IMR-90 (cell line): ENCODE results near the gene AMIGO3. TPM values are rescaled to one million over a fixed set of nuclear protein-coding genes. Genes with fewer than 3 reads are reported as not detected.

Experiments
- ATAC-seq: fragments of 200-7000 bp; cut with Tn5 transposase; 2 replicates; pipeline ENCODE4 v1.9.1; 2020; ENCODE audit warnings: low read depth, mild to moderate bottlenecking, moderate library complexity
- BruUV-seq: library from RNA; stranded (reverse); fragments of 400-500 nt; replicated peaks from 2 replicates; lab custom pipeline; 2021; lab: Mats Ljungman, UMichigan
- CTCF ChIA-PET: fragments of 300-600 bp; formaldehyde crosslinking; extraction: SDS; loops from one replicate; lab custom pipeline; 2021; ENCODE audit warnings: antibody characterized with exemption; lab: Yijun Ruan, JAX
- POLR2A ChIA-PET: fragments of 300-600 bp; sonication (Branson Sonifier 250); formaldehyde crosslinking; loops from one replicate; lab custom pipeline; 2022; ENCODE audit warnings: antibody characterized with exemption; ENCODE audit not compliant: unreplicated experiment; lab: Charles Lee
- DNase-seq: peaks from one replicate; pipeline ENCODE4 v3.0.0; 2013
- H2AFZ ChIP-seq: replicated peaks from 2 replicates; pipeline ENCODE3; 2013; ENCODE audit warnings: low read length, mild to moderate bottlenecking; ENCODE audit not compliant: poor library complexity
- H2AK5ac ChIP-seq: 2 replicates; pipeline ENCODE4 v1.6.1; 2013; ENCODE audit warnings: low read depth, low read length, inconsistent platforms
- H2AK9ac ChIP-seq: replicated peaks from 2 replicates; pipeline ENCODE3; 2013; ENCODE audit warnings: mild to moderate bottlenecking, low read depth, low read length, moderate library complexity; ENCODE audit not compliant: poor library complexity
- H2BK120ac ChIP-seq: 2 replicates; pipeline ENCODE4 v1.6.1; 2013; ENCODE audit warnings: low read depth, low read length, inconsistent platforms
- H2BK15ac ChIP-seq: 3 replicates; pipeline ENCODE4 v1.6.1; 2013; ENCODE audit warnings: low read depth, low read length, inconsistent platforms
- H2BK20ac ChIP-seq: 2 replicates; pipeline ENCODE4 v1.6.1; 2013; ENCODE audit warnings: low read depth, mild to moderate bottlenecking, inconsistent platforms, low read length, moderate library complexity
- H2BK5ac ChIP-seq: 2 replicates; pipeline ENCODE4 v1.6.1; 2013; ENCODE audit warnings: mild to moderate bottlenecking, low read depth, low read length, inconsistent platforms; ENCODE audit not compliant: poor library complexity, severe bottlenecking
- H3K14ac ChIP-seq: replicated peaks from 2 replicates; pipeline ENCODE4 v1.6.1; 2013; ENCODE audit warnings: low read depth, low read length, inconsistent platforms
- H3K18ac ChIP-seq: 2 replicates; pipeline ENCODE4 v1.6.1; 2013; ENCODE audit warnings: low read depth, low read length, control low read depth
- H3K23ac ChIP-seq: 2 replicates; pipeline ENCODE4 v1.6.1; 2013; ENCODE audit warnings: low read depth, low read length, inconsistent platforms
- H3K27ac ChIP-seq: 2 replicates; pipeline ENCODE4 v1.5.1; 2013; ENCODE audit warnings: mild to moderate bottlenecking, control low read depth, low read length; ENCODE audit not compliant: insufficient read depth
- H3K27me3 ChIP-seq: 2 replicates; pipeline ENCODE4 v1.6.1; 2013; ENCODE audit warnings: low read length; ENCODE audit not compliant: control insufficient read depth, insufficient read depth
- H3K36me3 ChIP-seq: 2 replicates; pipeline ENCODE4 v1.6.1; 2013; ENCODE audit warnings: low read length, mixed read lengths; ENCODE audit not compliant: control insufficient read depth, insufficient read depth
- H3K4ac ChIP-seq: 2 replicates; pipeline ENCODE4 v1.6.1; 2013; ENCODE audit warnings: low read depth, low read length, inconsistent platforms
- H3K4me1 ChIP-seq: 2 replicates; pipeline ENCODE4 v1.6.1; 2013; ENCODE audit warnings: low read length, mixed read lengths; ENCODE audit not compliant: control insufficient read depth, insufficient read depth
- H3K4me2 ChIP-seq: 2 replicates; pipeline ENCODE4 v1.6.1; 2013; ENCODE audit warnings: low read depth, mild to moderate bottlenecking, control low read depth, low read length, moderate library complexity
- H3K4me3 ChIP-seq: 2 replicates; pipeline ENCODE4 v1.5.1; 2013; ENCODE audit warnings: low read depth, mild to moderate bottlenecking, control low read depth, low read length, moderate library complexity; ENCODE audit not compliant: insufficient read depth
- H3K56ac ChIP-seq: 2 replicates; pipeline ENCODE4 v1.6.1; 2013; ENCODE audit warnings: low read length, inconsistent platforms; ENCODE audit not compliant: insufficient read depth; ENCODE audit errors: extremely low read depth
- H3K79me1 ChIP-seq, 2 experiments: 2 replicates each; pipeline ENCODE4 v1.6.1; 2013; ENCODE audit warnings: low read length in 2 of 2, inconsistent platforms in 1 of 2, low read depth in 1 of 2
- H3K9ac ChIP-seq: 2 replicates; pipeline ENCODE4 v1.6.1; 2013; ENCODE audit warnings: low read depth, low read length, control low read depth
- H3K9me1 ChIP-seq: 2 replicates; pipeline ENCODE4 v1.6.1; 2013; ENCODE audit warnings: low read length, inconsistent platforms; ENCODE audit not compliant: insufficient read depth
- H3K9me3 ChIP-seq: 2 replicates; pipeline ENCODE4 v1.6.1; 2013; ENCODE audit warnings: low read length; ENCODE audit not compliant: control insufficient read depth, insufficient read depth
- H4K20me1 ChIP-seq: 2 replicates; pipeline ENCODE4 v1.6.1; 2013; ENCODE audit warnings: low read length, inconsistent platforms; ENCODE audit not compliant: insufficient read depth
- H4K5ac ChIP-seq: 2 replicates; pipeline ENCODE4 v1.6.1; 2013; ENCODE audit warnings: mild to moderate bottlenecking, low read depth, low read length, control low read depth
- H4K8ac ChIP-seq, 2 experiments: 2 replicates each; pipeline ENCODE4 v1.6.1; 2013; ENCODE audit warnings: low read depth in 2 of 2, low read length in 2 of 2, control low read depth in 1 of 2, inconsistent platforms in 1 of 2
- H4K91ac ChIP-seq: 2 replicates; pipeline ENCODE4 v1.6.1; 2013; ENCODE audit warnings: low read depth, low read length, inconsistent platforms; ENCODE audit not compliant: insufficient read depth
- BHLHE40 ChIP-seq: fragments of 150-350 bp; IDR thresholded peaks from 2 replicates; pipeline ENCODE4 v1.6.1; 2016; ENCODE audit warnings: mild to moderate bottlenecking, low read depth, low read length
- CEBPB ChIP-seq: IDR thresholded peaks from 2 replicates; pipeline ENCODE4 v1.6.1; 2012; ENCODE audit warnings: low read depth, low read length, improper control_type of control experiment
- CHD1 ChIP-seq: IDR thresholded peaks from 2 replicates; pipeline ENCODE4 v1.6.1; 2012; ENCODE audit warnings: low read depth, low read length, improper control_type of control experiment
- FOS ChIP-seq: fragments of 150-350 bp; IDR thresholded peaks from 2 replicates; pipeline ENCODE4 v1.6.1; 2016; ENCODE audit warnings: low read depth, low read length
- MAFK ChIP-seq: IDR thresholded peaks from 2 replicates; pipeline ENCODE4 v1.6.1; 2012; ENCODE audit warnings: low read depth, low read length, improper control_type of control experiment
- MAZ ChIP-seq: IDR thresholded peaks from 2 replicates; pipeline ENCODE4 v1.6.1; 2012; ENCODE audit warnings: low read depth, mild to moderate bottlenecking, low read length, improper control_type of control experiment, moderate library complexity, borderline replicate concordance
- MXI1 ChIP-seq: IDR thresholded peaks from 2 replicates; pipeline ENCODE4 v1.6.1; 2012; ENCODE audit warnings: low read depth, mild to moderate bottlenecking, low read length, moderate library complexity, borderline replicate concordance
- NFE2L2 ChIP-seq: fragments of 150-350 bp; IDR thresholded peaks from 2 replicates; pipeline ENCODE4 v1.6.1; 2016; ENCODE audit warnings: low read depth, mild to moderate bottlenecking, low read length
- POLR2A ChIP-seq: IDR thresholded peaks from 2 replicates; pipeline ENCODE4 v1.6.1; 2012; ENCODE audit warnings: mild to moderate bottlenecking, low read depth, low read length
- RAD21 ChIP-seq: IDR thresholded peaks from 2 replicates; pipeline ENCODE4 v1.6.1; 2012; ENCODE audit warnings: low read length, improper control_type of control experiment
- RCOR1 ChIP-seq: IDR thresholded peaks from 2 replicates; pipeline ENCODE4 v1.6.1; 2012; ENCODE audit warnings: mild to moderate bottlenecking, low read length, improper control_type of control experiment; ENCODE audit not compliant: insufficient replicate concordance
- RFX5 ChIP-seq: IDR thresholded peaks from 2 replicates; pipeline ENCODE4 v1.8.0; 2012; ENCODE audit warnings: low read depth, mild to moderate bottlenecking, low read length, moderate library complexity
- SMC3 ChIP-seq: fragments of 150-350 bp; IDR thresholded peaks from 2 replicates; pipeline ENCODE4 v1.6.1; 2016; ENCODE audit warnings: low read depth, mild to moderate bottlenecking, antibody characterized with exemption, low read length, moderate library complexity
- WGBS, 2 experiments: methylation state at CpG; one replicate each; pipeline versions ENCODE4 v1.1.5 to v1.1.7; 2013; ENCODE audit warnings: missing lambda C conversion rate in 2 of 2; ENCODE audit not compliant: insufficient read length in 1 of 2; ENCODE audit errors: extremely low coverage in 2 of 2; 5-methylcytosine and 5-hydroxymethylcytosine counted together
- dilution Hi-C: fragments of 300-500 bp; cut with HindIII; formaldehyde crosslinking; loops from one replicate; pipeline ENCODE4 v1.14.3; 2018; ENCODE audit warnings: low sequenced_read_pairs; ENCODE audit not compliant: unreplicated experiment
- in situ Hi-C: fragments of 300-500 bp; cut with MboI; formaldehyde crosslinking; loops from 3 replicates; pipeline ENCODE4 v1.14.3; 2019; ENCODE audit warnings: low sequenced_read_pairs, inconsistent platforms, mixed read lengths
- intact Hi-C: fragments of 100-400 bp; cut with micrococcal nuclease; formaldehyde crosslinking; loops from 2 replicates; pipeline ENCODE4 v1.10.0; 2022
- polyA plus RNA-seq, 3 experiments: library from polyadenylated mRNA; depleted of rRNA; stranded (reverse); fragments of >200 nt; gene quantifications; 2 replicates each; pipeline ENCODE4 v1.2.3, GENCODE V29; 2012; ENCODE audit warnings: low replicate concordance in 1 of 3
- total RNA-seq: library from RNA; depleted of rRNA; stranded (reverse); fragments of >200 nt; gene quantifications from 2 replicates; pipeline ENCODE4 v1.2.3, GENCODE V29; 2012
- TF ChIP-seq, protein P1 (sequence below): fragments of 150-350 bp; IDR thresholded peaks from 2 replicates; pipeline ENCODE4 v1.6.1; 2016; ENCODE audit warnings: low read depth, mild to moderate bottlenecking, low read length, moderate library complexity, borderline replicate concordance
- TF ChIP-seq, protein P2 (sequence below): fragments of 150-350 bp; IDR thresholded peaks from 2 replicates; pipeline ENCODE4 v1.6.1; 2017; ENCODE audit warnings: mild to moderate bottlenecking, antibody characterized with exemption, low read length, low read depth
- TF ChIP-seq, protein P3 (sequence below): conservative IDR thresholded peaks from 2 replicates; pipeline ENCODE4 v1.5.1; 2012; ENCODE audit warnings: mild to moderate bottlenecking, low read depth, low read length, improper control_type of control experiment

Gene AMIGO3
- total and polyA plus RNA-seq, 2 of the 4 experiments (the other 2 are of a cell fraction): 1.5 TPM; not detected in 1

DNA sequence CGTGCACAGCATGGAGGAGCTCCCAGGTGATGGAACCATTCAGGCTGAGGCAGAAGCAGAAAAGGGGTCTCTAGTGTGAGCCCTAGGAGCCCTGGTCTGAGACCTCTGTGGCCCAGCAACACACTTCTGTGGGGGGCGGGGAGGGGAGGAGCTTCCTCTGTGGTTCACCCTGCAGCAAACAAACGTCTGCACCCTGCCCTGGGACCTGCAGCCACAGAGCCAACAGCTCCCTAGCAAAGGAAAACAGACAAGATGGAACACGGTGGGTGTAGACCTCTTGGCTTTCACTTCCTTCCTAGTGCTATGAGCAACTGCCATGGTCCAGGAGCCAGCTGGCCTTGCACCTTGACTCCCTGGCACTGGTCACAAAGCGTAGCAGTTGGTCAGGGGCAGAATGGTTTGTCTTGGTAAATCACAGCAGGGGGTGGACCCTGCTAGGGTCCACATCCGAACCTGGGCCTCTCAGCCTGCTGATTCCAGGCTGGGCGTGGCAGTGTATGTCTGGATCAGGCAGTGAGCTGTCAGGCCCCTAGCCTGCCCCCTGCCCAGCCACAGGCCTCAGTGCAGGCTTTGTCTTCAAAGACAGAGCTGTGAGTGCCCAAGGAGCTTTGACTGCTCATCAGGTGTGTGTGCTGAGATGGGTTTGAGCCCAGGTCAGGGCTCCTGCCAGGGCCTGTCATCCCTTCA, 6.7 kb downstream of the AMIGO3 start:
- CTCF ChIA-PET: no interaction called here
- BruUV-seq: no TSS peak

More for the DNA sequence above, 6.7 kb downstream of the AMIGO3 start:
- no peak; the same call in none of the 2 replicates for ATAC-seq
- Histone ChIP-seq H3K9ac (no peak overlapping the region), H3K23ac (no peak overlapping the region), H3K27me3 (no peaks in the 10 kb centered on the region), H4K8ac (no peak overlapping the region), H4K91ac (no peak overlapping the region), H3K14ac (no peak overlapping the region), H3K4me1 (no peaks in the 10 kb centered on the region), H4K20me1 (no peaks in the 10 kb centered on the region; the same call in 1 of the 2 replicates), H2AK9ac (peak overlapping the region; percentile 5), H3K79me1 (no peaks in the 10 kb centered on the region; a peak in 1 of 4 replicates), H3K9me1 (no peaks in the 10 kb centered on the region; the same call in 1 of the 2 replicates), H2BK20ac (no peak overlapping the region), H3K27ac (no peak overlapping the region), H3K4me2 (no peak overlapping the region), H2BK15ac (no peak overlapping the region), H3K9me3 (no peaks in the 10 kb centered on the region), H2BK5ac (no peak overlapping the region), H3K56ac (no peak overlapping the region), H2AFZ (no peak overlapping the region), H3K4ac (no peak overlapping the region), H2AK5ac (no peak overlapping the region), H4K5ac (no peak overlapping the region), H2BK120ac (no peak overlapping the region), H3K4me3 (no peak overlapping the region), H3K36me3 (peaks cover 14% of the 10 kb centered on the region; the same call in 1 of the 2 replicates), H3K18ac (no peak overlapping the region)
- WGBS, 2 experiments: 75% methylated on average over 3 of the region's 7 CpGs; no CpG with 5 or more reads in 1 of the 2 experiments
- dilution Hi-C loops: no loop called here
- intact Hi-C loops: no loop called here
- TF ChIP-seq, protein P1, sequence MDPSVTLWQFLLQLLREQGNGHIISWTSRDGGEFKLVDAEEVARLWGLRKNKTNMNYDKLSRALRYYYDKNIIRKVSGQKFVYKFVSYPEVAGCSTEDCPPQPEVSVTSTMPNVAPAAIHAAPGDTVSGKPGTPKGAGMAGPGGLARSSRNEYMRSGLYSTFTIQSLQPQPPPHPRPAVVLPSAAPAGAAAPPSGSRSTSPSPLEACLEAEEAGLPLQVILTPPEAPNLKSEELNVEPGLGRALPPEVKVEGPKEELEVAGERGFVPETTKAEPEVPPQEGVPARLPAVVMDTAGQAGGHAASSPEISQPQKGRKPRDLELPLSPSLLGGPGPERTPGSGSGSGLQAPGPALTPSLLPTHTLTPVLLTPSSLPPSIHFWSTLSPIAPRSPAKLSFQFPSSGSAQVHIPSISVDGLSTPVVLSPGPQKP: no peak
- TF ChIP-seq MXI1: no peak
- no peak for TF ChIP-seq RFX5
- TF ChIP-seq FOS: no peak
- no peak for TF ChIP-seq RCOR1
- no peak for TF ChIP-seq CEBPB
- no peak for TF ChIP-seq NFE2L2
- TF ChIP-seq BHLHE40: no peak
- TF ChIP-seq, protein P2, sequence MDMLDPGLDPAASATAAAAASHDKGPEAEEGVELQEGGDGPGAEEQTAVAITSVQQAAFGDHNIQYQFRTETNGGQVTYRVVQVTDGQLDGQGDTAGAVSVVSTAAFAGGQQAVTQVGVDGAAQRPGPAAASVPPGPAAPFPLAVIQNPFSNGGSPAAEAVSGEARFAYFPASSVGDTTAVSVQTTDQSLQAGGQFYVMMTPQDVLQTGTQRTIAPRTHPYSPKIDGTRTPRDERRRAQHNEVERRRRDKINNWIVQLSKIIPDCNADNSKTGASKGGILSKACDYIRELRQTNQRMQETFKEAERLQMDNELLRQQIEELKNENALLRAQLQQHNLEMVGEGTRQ: no peak
- TF ChIP-seq SMC3: no peak
- no peak for TF ChIP-seq CHD1
- TF ChIP-seq POLR2A: no peak
- no peak for TF ChIP-seq RAD21
- TF ChIP-seq, protein P3, sequence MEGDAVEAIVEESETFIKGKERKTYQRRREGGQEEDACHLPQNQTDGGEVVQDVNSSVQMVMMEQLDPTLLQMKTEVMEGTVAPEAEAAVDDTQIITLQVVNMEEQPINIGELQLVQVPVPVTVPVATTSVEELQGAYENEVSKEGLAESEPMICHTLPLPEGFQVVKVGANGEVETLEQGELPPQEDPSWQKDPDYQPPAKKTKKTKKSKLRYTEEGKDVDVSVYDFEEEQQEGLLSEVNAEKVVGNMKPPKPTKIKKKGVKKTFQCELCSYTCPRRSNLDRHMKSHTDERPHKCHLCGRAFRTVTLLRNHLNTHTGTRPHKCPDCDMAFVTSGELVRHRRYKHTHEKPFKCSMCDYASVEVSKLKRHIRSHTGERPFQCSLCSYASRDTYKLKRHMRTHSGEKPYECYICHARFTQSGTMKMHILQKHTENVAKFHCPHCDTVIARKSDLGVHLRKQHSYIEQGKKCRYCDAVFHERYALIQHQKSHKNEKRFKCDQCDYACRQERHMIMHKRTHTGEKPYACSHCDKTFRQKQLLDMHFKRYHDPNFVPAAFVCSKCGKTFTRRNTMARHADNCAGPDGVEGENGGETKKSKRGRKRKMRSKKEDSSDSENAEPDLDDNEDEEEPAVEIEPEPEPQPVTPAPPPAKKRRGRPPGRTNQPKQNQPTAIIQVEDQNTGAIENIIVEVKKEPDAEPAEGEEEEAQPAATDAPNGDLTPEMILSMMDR: no peak
- no peak for TF ChIP-seq MAFK
- no peak for TF ChIP-seq MAZ
- in situ Hi-C loops: no loop called here
- POLR2A ChIA-PET: no interaction called here
- no peak for DNase-seq
